Neuronal stem cell (in vitro differentiated cells): ENCODE data around the gene TMEM238L.

Experiments
- DNase-seq: peaks from one replicate; pipeline ENCODE4 v3.0.0-alpha.2; 2013; ENCODE audit warnings: low spot score
- H2AFZ ChIP-seq: one replicate; pipeline ENCODE4 v1.6.1; 2013; ENCODE audit warnings: mild to moderate bottlenecking, low read length, inconsistent platforms
- H2AK5ac ChIP-seq: 2 replicates; pipeline ENCODE4 v1.6.1; 2013; ENCODE audit warnings: low read depth, mild to moderate bottlenecking, inconsistent platforms, low read length, moderate library complexity, mixed read lengths
- H2BK120ac ChIP-seq: 2 replicates; pipeline ENCODE4 v1.6.1; 2013; ENCODE audit warnings: low read depth, mild to moderate bottlenecking, inconsistent platforms, low read length, moderate library complexity, mixed read lengths
- H2BK12ac ChIP-seq: one replicate; pipeline ENCODE4 v1.6.1; 2013; ENCODE audit warnings: low read length, inconsistent platforms
- H2BK15ac ChIP-seq: 2 replicates; pipeline ENCODE4 v1.6.1; 2013; ENCODE audit warnings: mild to moderate bottlenecking, low read length, inconsistent platforms, mixed read lengths
- H2BK5ac ChIP-seq: one replicate; pipeline ENCODE4 v1.6.1; 2013; ENCODE audit warnings: inconsistent platforms, mild to moderate bottlenecking, low read length, moderate library complexity
- H3K14ac ChIP-seq: one replicate; pipeline ENCODE4 v1.6.1; 2013; ENCODE audit warnings: low read length, inconsistent platforms
- H3K18ac ChIP-seq: 2 replicates; pipeline ENCODE4 v1.6.1; 2013; ENCODE audit warnings: low read length, inconsistent platforms
- H3K23ac ChIP-seq: 2 replicates; pipeline ENCODE4 v1.6.1; 2013; ENCODE audit warnings: low read depth, mild to moderate bottlenecking, mixed read lengths, low read length, inconsistent platforms; ENCODE audit not compliant: poor library complexity
- H3K27ac ChIP-seq: replicated peaks from 3 replicates; pipeline ENCODE4 v1.5.1; 2013; ENCODE audit warnings: low read length, inconsistent platforms
- H3K27me3 ChIP-seq, 3 experiments: 2 replicates each; pipeline ENCODE4 v1.6.1; 2013; ENCODE audit warnings: low read length in 3 of 3, mild to moderate bottlenecking in 2 of 3, inconsistent platforms in 1 of 3, low read depth in 1 of 3, mixed read lengths in 1 of 3, moderate library complexity in 1 of 3; ENCODE audit not compliant: control insufficient read depth in 3 of 3, insufficient read depth in 3 of 3
- H3K36me3 ChIP-seq, 2 donors: replicated peaks in 1 of 2; 2 replicates each; pipeline ENCODE4 v1.6.1; 2013; ENCODE audit warnings: low read length in 2 of 2; ENCODE audit not compliant: control insufficient read depth in 2 of 2, insufficient read depth in 2 of 2
- H3K4ac ChIP-seq: 2 replicates; pipeline ENCODE4 v1.6.1; 2013; ENCODE audit warnings: inconsistent platforms, mild to moderate bottlenecking, low read length, moderate library complexity
- H3K4me1 ChIP-seq, 2 donors: 1 replicate in 1 of 2; 2 replicates in 1 of 2; pipeline ENCODE4 v1.6.1; 2013; ENCODE audit warnings: low read length in 2 of 2, low read depth in 1 of 2; ENCODE audit not compliant: control insufficient read depth in 2 of 2, insufficient read depth in 1 of 2
- H3K4me2 ChIP-seq: one replicate; pipeline ENCODE4 v1.6.1; 2013; ENCODE audit warnings: mild to moderate bottlenecking, low read length, inconsistent platforms; ENCODE audit not compliant: insufficient read depth, poor library complexity, severe bottlenecking
- H3K4me3 ChIP-seq, 2 donors: 2 replicates each; pipeline ENCODE4 v1.5.1; 2013; ENCODE audit warnings: low read length in 2 of 2, mild to moderate bottlenecking in 2 of 2, inconsistent platforms in 1 of 2, moderate library complexity in 1 of 2
- H3K79me1 ChIP-seq: one replicate; pipeline ENCODE4 v1.6.1; 2013; ENCODE audit warnings: low read depth, mild to moderate bottlenecking, inconsistent platforms, low read length, moderate library complexity
- H3K9ac ChIP-seq: one replicate; pipeline ENCODE4 v1.6.1; 2013; ENCODE audit warnings: mild to moderate bottlenecking, low read depth, low read length, inconsistent platforms; ENCODE audit not compliant: poor library complexity
- H3K9me3 ChIP-seq, 2 donors: replicated peaks in 1 of 2; 2 replicates each; pipeline versions ENCODE3 to v1.6.1; 2013; ENCODE audit warnings: low read length in 2 of 2, mild to moderate bottlenecking in 2 of 2, inconsistent platforms in 1 of 2, low read depth in 1 of 2, mixed read lengths in 1 of 2, moderate library complexity in 1 of 2; ENCODE audit not compliant: control insufficient read depth in 2 of 2, insufficient read depth in 1 of 2
- H4K8ac ChIP-seq: one replicate; pipeline ENCODE4 v1.6.1; 2013; ENCODE audit warnings: low read depth, mild to moderate bottlenecking, inconsistent platforms, low read length, moderate library complexity
- H4K91ac ChIP-seq: one replicate; pipeline ENCODE4 v1.6.1; 2013; ENCODE audit warnings: low read length, low read depth, mild to moderate bottlenecking, inconsistent platforms; ENCODE audit not compliant: poor library complexity
- WGBS, 2 donors: extraction: QIAGEN DNeasy Blood & Tissue Kit; methylation state at CpG; one replicate each; pipeline ENCODE4 v1.1.7; 2013; ENCODE audit warnings: missing lambda C conversion rate in 2 of 2, mixed read lengths in 1 of 2; ENCODE audit not compliant: insufficient read length in 2 of 2, insufficient replicate concordance in 1 of 2; ENCODE audit errors: extremely low coverage in 2 of 2; 5-methylcytosine and 5-hydroxymethylcytosine counted together

Gene TMEM238L

GRCh38 chr17:10797476-10798328 is 6.2 kb downstream of the TMEM238L start:
- Histone ChIP-seq H4K8ac (no peak overlapping the region), H4K91ac (no peak overlapping the region), H3K4ac (no peak overlapping the region), H3K14ac (no peak overlapping the region), H3K4me3 (no peak overlapping the region), H2BK12ac (no peak overlapping the region), H3K23ac (no peak overlapping the region), H2BK120ac (no peak overlapping the region), H3K9ac (no peak overlapping the region), H3K18ac (no peak overlapping the region), H3K4me1 (no peaks in the 10 kb centered on the region), H3K4me2 (no peak overlapping the region), H3K36me3 (no peaks in the 10 kb centered on the region), H3K27ac (no peak overlapping the region), H2AK5ac (no peak overlapping the region), H2AFZ (no peak overlapping the region), H2BK15ac (no peak overlapping the region), H3K9me3 (no peaks in the 10 kb centered on the region), H3K79me1 (no peaks in the 10 kb centered on the region), H2BK5ac (no peak overlapping the region), H3K27me3 (no peaks in the 10 kb centered on the region)
- DNase-seq, result no peak
- no CpG with 5 or more reads among the region's 11 CpGs for WGBS, 2 donors

- Histone ChIP-seq H3K4ac (no peak overlapping the region), H2BK12ac (no peak overlapping the region), H3K14ac (no peak overlapping the region), H3K9ac (no peak overlapping the region), H3K4me1 (peaks cover 2 to 7% of the 10 kb centered on the region in 2 donors), H2BK120ac (no peak overlapping the region), H3K27ac (no peak overlapping the region), H2AK5ac (no peak overlapping the region), H3K4me2 (no peak overlapping the region), H3K27me3 (no peaks in the 10 kb centered on the region), H2AFZ (no peak overlapping the region), H4K91ac (no peak overlapping the region), H3K36me3 (no peaks in the 10 kb centered on the region), H3K4me3 (no peak overlapping the region), H3K23ac (no peak overlapping the region), H2BK5ac (no peak overlapping the region), H2BK15ac (no peak overlapping the region), H3K79me1 (peaks cover 1% of the 10 kb centered on the region), H4K8ac (no peak overlapping the region), H3K9me3 (no peaks in the 10 kb centered on the region), H3K18ac (no peak overlapping the region)
- WGBS, 2 donors, result no CpG with 5 or more reads among the region's 4 CpGs
- DNase-seq, result no peak
These were observed 10.1 kb downstream of the TMEM238L start for GRCh38 chr17:10793816-10794215.

- Histone ChIP-seq H3K9me3 (no peaks in the 10 kb centered on the region), H3K14ac (no peak overlapping the region), H4K91ac (no peak overlapping the region), H3K4ac (no peak overlapping the region), H3K4me2 (no peak overlapping the region), H3K4me1 (peaks cover 2 to 7% of the 10 kb centered on the region in 2 donors), H2AK5ac (no peak overlapping the region), H4K8ac (no peak overlapping the region), H3K36me3 (no peaks in the 10 kb centered on the region), H3K4me3 (no peak overlapping the region), H3K9ac (no peak overlapping the region), H2BK15ac (no peak overlapping the region), H3K27me3 (no peaks in the 10 kb centered on the region), H2BK5ac (no peak overlapping the region), H2BK12ac (no peak overlapping the region), H2AFZ (no peak overlapping the region), H3K79me1 (peaks cover 1% of the 10 kb centered on the region), H3K27ac (no peak overlapping the region), H2BK120ac (no peak overlapping the region), H3K18ac (no peak overlapping the region), H3K23ac (no peak overlapping the region)
- no peak for DNase-seq
- WGBS, 2 donors, result no CpG with 5 or more reads among the region's 7 CpGs
These were observed 10.6 kb downstream of the TMEM238L start for GRCh38 chr17:10793256-10793655.

- DNase-seq, result no peak
- H2BK15ac ChIP-seq, result peak overlapping the region; percentile 41
- peak overlapping the region; percentile 63 for H2AK5ac ChIP-seq
- peaks cover 2 to 9% of the 10 kb centered on the region in 2 donors for H3K4me1 ChIP-seq
- no peak overlapping the region for H2BK5ac ChIP-seq
- H4K8ac ChIP-seq, result no peak overlapping the region
- H3K27me3 ChIP-seq, result no peaks in the 10 kb centered on the region
- no peak overlapping the region for H3K4ac ChIP-seq
- H2BK12ac ChIP-seq, result peak overlapping the region; percentile 31
- H3K27ac ChIP-seq, result no peak overlapping the region
- H3K4me3 ChIP-seq, result peak overlapping the region in 1 of 2 donors; percentile 8
- peak overlapping the region; percentile 55 for H3K18ac ChIP-seq
- WGBS, 2 donors, result no CpG with 5 or more reads among the region's 8 CpGs
- H3K4me2 ChIP-seq, result no peak overlapping the region
- H4K91ac ChIP-seq, result no peak overlapping the region
- H3K23ac ChIP-seq, result peak overlapping the region; percentile 62
- no peaks in the 10 kb centered on the region for H3K9me3 ChIP-seq
- H2BK120ac ChIP-seq, result no peak overlapping the region
- peak overlapping the region; percentile 24 for H3K9ac ChIP-seq
- H2AFZ ChIP-seq, result no peak overlapping the region
- no peaks in the 10 kb centered on the region for H3K36me3 ChIP-seq
- peaks cover 1% of the 10 kb centered on the region for H3K79me1 ChIP-seq
- peak overlapping the region; percentile 26 for H3K14ac ChIP-seq
These were observed 11.7 kb downstream of the TMEM238L start for GRCh38 chr17:10792151-10792550.
